Colonic mucosa (tissue), 4 donors: ENCODE measurements around the gene SLC9A5. TPM values are rescaled to one million over a fixed set of nuclear protein-coding genes. Genes with fewer than 3 reads are reported as not detected.
A peak's percentile ranks its signal among the peaks of the same experiment; 100 is the strongest.

Experiments
- DNase-seq: peaks from one replicate; pipeline ENCODE4 v3.0.0-alpha.2; 2020
- H3K27ac ChIP-seq: fragments of 200-600 bp; one replicate; pipeline ENCODE4 v1.8.0; 2021
- H3K27me3 ChIP-seq: fragments of 200-600 bp; one replicate; pipeline ENCODE4 v1.8.0; 2021
- H3K36me3 ChIP-seq: fragments of 200-600 bp; one replicate; pipeline ENCODE4 v1.8.0; 2021
- H3K4me1 ChIP-seq: fragments of 200-600 bp; one replicate; pipeline ENCODE4 v1.8.0; 2021; ENCODE audit warnings: mild to moderate bottlenecking
- H3K4me3 ChIP-seq: fragments of 200-600 bp; one replicate; pipeline ENCODE4 v1.8.0; 2021
- H3K9ac ChIP-seq, 2 donors: one replicate each; pipeline ENCODE4 v1.7.0; 2013; ENCODE audit warnings: control low read depth in 2 of 2, low read depth in 2 of 2, low read length in 2 of 2
- H3K9me3 ChIP-seq: fragments of 200-600 bp; one replicate; pipeline ENCODE4 v1.8.0; 2021
- intact Hi-C: fragments of 100-400 bp; cut with DNase I; formaldehyde crosslinking; loops from one replicate; pipeline ENCODE4 v1.14.1; 2022
- total RNA-seq, 2 donors: library from RNA; stranded (reverse); fragmentation: NEBNext Ultra II Directional in 1 of 2; extraction: Animal tissue kit (Norgen Biotek cat#: 25700) in 1 of 2; gene quantifications; one replicate each; pipeline ENCODE4 v1.2.1, GENCODE V29; 2021
- TF ChIP-seq, protein P1 (sequence below): fragments of 200-600 bp; IDR thresholded peaks from one replicate; pipeline ENCODE4 v1.8.0; 2022; ENCODE audit warnings: antibody characterized with exemption, mild to moderate bottlenecking
- donor health status: healthy.
- donor health status: DM: no; HTN: no; CAD: no.
- donor health status: DM: no; HTN: no; CAD: no.

The SLC9A5 gene
- total RNA-seq, 2 donors from 2014 or later: 0.48 to 2.1 TPM

DNA sequence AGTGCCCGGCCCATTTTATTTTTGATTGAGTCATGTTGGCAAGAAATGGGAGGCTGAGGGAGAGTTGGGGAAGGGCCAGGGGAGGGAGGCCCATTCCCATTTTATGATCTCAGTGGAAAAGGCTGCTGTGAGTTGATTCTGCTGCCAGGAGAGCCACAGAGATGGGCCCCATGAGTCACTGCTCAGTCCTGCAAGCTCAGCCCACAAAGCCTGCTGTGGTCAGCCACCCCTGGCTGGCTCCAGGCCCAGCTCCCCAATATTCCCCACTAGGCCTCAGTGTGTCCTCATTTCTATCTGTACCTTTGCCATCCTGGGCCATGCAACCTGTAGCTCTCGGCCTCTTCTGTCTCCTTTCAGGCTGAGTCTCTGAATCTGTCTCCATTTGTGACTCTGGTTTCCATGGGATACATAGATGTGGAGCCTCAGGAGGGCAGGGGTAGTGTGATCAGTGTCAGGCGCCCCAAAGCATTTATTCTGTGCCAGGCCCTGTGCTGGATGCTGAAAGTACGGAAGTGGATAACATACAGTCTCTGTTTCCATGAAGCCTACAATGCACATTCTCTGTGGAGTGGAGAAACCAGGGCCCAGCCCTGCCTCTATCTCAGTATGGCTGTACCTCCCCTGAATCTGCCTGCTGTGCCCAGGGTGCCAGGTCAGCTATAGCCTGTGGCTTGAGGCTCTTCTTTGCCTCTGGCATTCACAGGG is 28.7 kb downstream of the SLC9A5 start:
- intact Hi-C loops: no loop called here
- Histone ChIP-seq H3K4me3 (no peak overlapping the region), H3K4me1 (no peaks in the 10 kb centered on the region), H3K27ac (peak overlapping the region; percentile 48), H3K9ac (peak overlapping the region; percentile 16 to 34), H3K27me3 (no peaks in the 10 kb centered on the region), H3K36me3 (no peaks in the 10 kb centered on the region), H3K9me3 (no peaks in the 10 kb centered on the region)
- TF ChIP-seq, protein P1, sequence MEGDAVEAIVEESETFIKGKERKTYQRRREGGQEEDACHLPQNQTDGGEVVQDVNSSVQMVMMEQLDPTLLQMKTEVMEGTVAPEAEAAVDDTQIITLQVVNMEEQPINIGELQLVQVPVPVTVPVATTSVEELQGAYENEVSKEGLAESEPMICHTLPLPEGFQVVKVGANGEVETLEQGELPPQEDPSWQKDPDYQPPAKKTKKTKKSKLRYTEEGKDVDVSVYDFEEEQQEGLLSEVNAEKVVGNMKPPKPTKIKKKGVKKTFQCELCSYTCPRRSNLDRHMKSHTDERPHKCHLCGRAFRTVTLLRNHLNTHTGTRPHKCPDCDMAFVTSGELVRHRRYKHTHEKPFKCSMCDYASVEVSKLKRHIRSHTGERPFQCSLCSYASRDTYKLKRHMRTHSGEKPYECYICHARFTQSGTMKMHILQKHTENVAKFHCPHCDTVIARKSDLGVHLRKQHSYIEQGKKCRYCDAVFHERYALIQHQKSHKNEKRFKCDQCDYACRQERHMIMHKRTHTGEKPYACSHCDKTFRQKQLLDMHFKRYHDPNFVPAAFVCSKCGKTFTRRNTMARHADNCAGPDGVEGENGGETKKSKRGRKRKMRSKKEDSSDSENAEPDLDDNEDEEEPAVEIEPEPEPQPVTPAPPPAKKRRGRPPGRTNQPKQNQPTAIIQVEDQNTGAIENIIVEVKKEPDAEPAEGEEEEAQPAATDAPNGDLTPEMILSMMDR: no peak
- DNase-seq: peak; percentile 36

DNA sequence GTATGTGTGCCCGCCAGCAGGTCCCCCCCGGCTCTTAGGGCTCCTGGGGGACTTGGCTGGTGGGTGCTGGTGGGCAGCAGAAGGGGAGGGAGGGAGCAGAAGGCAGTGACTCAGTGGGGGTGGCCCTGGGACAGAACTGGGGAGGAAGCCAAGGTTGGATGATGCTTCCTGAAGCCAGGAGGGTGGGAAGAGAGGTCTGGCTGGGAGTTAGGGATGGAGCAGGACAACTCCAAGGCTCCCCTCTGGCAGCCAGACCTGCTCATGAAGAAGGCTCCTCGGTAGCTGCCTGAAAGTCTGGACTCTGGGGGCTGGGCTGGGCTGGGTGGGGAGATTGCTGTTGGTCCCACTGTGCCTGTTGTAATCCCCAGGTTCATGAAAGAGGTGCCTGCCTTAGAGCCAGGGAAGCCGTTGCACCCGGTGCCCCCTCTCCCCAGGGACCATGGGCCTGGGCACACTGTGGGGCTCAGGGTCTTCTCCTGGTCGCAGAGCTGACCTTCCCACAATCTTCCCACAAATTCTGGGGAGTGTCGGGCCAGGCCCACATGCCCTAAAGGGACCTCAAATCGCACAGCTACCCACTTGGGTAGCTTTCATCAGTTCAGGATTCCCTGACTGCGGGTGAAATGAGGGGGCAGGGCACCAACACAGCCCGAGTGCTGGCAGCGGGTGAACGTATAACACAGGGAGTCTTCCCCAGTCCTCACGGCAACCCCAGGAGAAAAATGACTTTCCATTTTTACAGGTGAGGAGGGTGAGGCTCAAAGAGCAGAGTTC is 29.4 kb downstream of the SLC9A5 start:
- peak overlapping the region; percentile 63 for H3K4me3 ChIP-seq
- intact Hi-C loops: no loop called here
- no peaks in the 10 kb centered on the region for H3K36me3 ChIP-seq
- no peaks in the 10 kb centered on the region for H3K9me3 ChIP-seq
- TF ChIP-seq, protein P1: no peak
- H3K27ac ChIP-seq: peak overlapping the region; percentile 48
- H3K4me1 ChIP-seq: no peaks in the 10 kb centered on the region
- H3K9ac ChIP-seq: peak overlapping the region; percentile 81 to 84
- peak; percentile 26 for DNase-seq
- no peaks in the 10 kb centered on the region for H3K27me3 ChIP-seq

DNA sequence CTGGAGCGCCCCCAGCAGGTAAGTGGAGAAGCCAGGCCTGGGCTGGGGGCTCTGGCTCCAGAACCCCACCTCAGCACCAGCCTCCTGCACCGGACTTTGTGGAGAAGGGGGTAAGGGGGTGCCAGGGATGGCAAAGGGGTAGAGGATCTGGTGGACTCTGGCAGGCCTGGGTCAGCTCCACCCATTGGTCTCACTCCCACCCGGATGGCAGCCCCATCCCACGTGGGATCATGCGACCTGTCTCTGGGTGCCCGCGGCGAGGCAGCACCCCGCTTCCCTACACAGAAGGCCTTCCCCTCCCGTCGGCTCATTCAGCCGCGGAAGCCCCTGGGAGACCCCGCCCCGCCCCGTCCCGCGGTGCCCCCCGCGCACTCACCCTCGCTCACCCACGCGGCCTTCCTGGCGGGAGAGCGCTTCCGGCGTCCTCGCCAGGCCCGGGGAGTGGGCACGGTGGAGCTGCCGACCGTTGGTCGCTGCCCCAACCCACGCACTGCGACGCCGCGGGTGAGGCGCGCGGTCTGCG is 30.1 kb downstream of the SLC9A5 start:
- intact Hi-C loops: no loop called here
- peak; percentile 51 for DNase-seq
- H3K4me3 ChIP-seq: peak overlapping the region; percentile 63
- no peaks in the 10 kb centered on the region for H3K9me3 ChIP-seq
- TF ChIP-seq, protein P1: peak; percentile 23
- H3K36me3 ChIP-seq: no peaks in the 10 kb centered on the region
- peak overlapping the region; percentile 48 for H3K27ac ChIP-seq
- peak overlapping the region; percentile 81 to 84 for H3K9ac ChIP-seq
- no peaks in the 10 kb centered on the region for H3K27me3 ChIP-seq
- H3K4me1 ChIP-seq: no peaks in the 10 kb centered on the region

DNA sequence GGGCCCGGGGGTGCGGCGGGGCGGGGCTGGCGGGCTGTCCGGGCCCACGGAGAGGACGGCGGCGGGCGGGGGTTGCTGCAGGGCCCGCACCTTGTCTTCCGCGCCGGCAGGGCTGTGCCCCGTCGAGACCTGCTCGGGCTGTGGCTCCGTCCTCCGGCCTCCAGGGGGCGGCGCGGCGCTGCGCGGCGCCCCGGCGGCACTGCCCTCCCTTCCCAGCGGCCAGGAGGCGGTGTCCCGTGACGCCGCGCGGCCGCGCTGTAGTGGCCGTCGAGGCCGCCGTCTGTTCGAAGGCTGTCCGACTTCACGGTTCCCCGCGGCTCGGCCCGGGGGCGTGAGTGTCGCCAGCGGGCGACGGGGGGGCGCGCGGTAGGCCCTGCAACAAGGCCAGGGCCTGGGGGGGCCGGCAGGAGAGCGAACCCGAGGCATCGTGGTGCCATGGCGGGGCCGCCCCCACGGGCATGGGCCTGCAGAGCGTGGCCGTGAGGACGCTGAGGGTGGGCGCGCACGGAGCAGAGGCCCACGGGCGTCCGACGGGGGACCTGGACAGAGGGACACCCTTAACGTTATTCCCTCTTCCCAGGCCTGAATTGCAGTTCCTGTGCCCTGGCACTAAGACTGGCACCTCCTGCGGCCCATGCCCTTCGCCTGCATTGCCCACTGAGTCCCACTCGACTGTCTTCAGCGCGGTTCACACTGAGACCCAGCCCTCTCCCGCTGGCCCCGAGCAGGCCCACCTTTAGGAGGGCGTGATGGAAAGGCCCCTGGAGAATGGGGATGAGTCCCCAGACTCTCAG is 30.7 kb downstream of the SLC9A5 start, which contains the start of gene PLEKHG4:
Gene PLEKHG4, plus strand, starts transcription at position 237 of the 794 bp plus-strand sequence. Its CDS starts 513 bp downstream, at position 750.
- H3K9me3 ChIP-seq: no peaks in the 10 kb centered on the region
- H3K4me3 ChIP-seq: peak within 1 kb of the TSS; percentile 63
- no peaks in the 10 kb centered on the region for H3K36me3 ChIP-seq
- peak within 1 kb of the TSS; percentile 48 for H3K27ac ChIP-seq
- TF ChIP-seq, protein P1: no peak
- intact Hi-C loops: loop anchor here (5.0 to 10.0 kb wide), 2 partner anchors 82 to 135 kb away; partner anchors contain the start of genes ELMO3 and ZDHHC1
- no peaks in the 10 kb centered on the region for H3K27me3 ChIP-seq
- DNase-seq: peak; percentile 80
- H3K9ac ChIP-seq: peak within 1 kb of the TSS; percentile 81 to 84
- no peaks in the 10 kb centered on the region for H3K4me1 ChIP-seq
